ENCODE results near the gene RPS6KA5.
"Not testable (repeated sequence)": the region's sequence is repeated elsewhere in the genome, so short reads cannot be mapped to it uniquely, and the experiment has no call there.

The RPS6KA5 gene

DNA sequence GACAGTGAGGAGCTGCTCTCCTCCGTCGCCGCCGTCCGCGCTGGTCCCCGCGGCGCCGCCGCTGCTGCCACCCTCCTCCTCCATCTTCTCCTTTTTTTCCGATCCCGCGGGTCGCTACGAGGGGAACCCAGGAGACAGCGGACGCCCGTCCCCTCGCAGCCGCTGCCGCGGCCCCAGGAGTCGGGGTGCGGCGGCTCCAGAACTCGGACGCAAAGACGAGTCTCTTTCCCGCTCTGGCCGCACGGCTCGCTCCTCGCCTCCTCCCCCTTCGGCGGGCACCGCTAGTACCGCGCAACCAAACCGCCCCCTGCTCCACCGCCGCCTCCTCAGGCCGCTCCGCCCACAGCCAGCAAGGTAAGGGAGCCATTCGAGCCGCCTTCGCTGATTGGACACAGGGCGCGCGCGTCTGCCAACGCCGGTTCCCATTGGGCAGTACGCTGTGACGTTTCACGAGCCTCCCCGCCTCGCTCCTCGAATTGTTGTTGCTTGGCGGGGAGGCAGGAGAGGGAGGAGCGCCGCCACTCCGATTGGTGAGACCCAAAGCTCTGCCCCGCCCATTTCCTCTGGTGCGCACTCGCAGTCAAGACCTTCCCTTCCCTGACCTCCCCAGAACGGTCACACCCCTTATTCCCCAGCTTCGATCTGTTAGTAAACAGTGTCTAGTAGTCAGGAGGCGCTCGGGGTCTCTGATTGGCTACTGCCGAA, at the start of gene RPS6KA5:
Gene RPS6KA5, minus strand, starts transcription at position 291 of the 705 bp plus-strand sequence. Its CDS starts 207 bp downstream, at position 84.
- DNase-seq = peak; percentile 99 to 100 (median 100)
- intact Hi-C loops (cut with DNase I) = loop anchor here (2.0 to 10.0 kb wide), 3 partner anchors 57 to 156 kb away; no protein-coding TSS in a partner anchor

DNA sequence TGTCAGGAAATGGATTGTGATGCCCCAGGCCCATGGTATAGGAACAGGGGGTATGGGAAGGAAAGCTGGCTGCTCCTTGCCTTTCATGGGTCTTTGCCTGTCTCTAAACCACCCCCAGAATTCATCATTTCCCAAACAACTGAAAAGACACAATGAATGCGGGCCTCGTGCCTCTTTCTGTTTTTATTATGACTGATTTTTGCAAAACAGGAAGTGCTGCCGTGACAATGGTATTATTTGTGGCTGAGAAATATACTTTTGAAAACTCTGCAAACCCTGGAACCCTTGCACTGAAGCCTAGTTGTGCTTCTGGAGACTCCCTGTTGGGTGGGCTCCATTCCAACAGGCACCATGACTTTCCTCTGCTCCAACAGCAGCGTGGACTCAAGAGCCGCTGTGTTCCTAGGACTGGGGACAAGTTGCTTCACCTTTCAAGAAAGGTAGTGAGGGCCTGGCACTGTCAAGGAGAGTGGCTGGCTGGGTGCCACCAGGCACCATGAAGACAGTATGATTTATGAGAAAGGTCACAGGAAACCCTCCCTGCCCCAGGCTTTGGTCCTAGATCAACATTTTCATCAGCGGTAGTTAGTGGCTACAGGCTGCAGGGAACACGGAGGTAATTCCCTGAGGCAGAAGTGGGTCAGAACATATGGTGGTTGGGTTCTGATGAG, 48.6 kb upstream of the RPS6KA5 start:
- intact Hi-C loops (cut with DNase I) = no loop called here
- no peak for DNase-seq

DNA sequence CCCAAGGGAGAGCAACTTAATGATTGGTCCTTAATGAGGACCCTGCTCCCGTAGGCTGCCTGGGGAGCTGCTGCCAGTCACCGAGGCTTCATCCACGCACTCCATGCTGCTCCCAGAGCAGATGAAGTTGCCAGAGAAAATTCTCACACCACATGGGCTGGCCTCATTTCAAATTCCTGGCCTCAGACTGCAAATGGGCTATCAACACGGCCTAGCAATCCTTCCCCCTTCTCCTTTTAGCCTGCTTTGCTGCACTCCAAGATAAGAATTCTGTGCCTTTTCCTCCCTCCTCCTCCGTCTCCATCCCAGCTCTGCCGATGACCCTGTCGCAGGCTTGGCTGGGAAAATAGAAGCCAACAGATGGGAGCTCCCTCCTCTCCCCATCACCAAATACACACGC, 42.7 kb upstream of the RPS6KA5 start:
- intact Hi-C loops (cut with DNase I) = no loop called here
- no peak for DNase-seq

DNA sequence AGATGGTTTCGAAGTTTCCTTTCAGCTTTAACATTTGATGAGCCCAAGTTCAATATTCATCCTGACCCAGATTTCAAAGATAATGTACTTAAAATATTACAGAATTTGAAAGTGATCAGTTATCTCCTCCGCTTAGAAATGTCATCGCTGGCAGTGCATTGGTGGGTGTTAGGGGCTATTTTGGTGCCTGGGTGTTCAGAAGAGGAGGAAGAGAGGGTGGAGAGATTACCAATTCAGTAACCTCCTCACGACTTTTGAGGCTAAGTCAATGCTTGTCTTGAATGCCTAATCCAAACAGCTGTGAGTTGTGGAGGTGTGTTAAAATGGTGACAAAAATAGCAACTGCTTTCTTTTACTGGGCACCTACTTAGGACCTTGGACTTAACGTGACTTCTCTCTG, 39.7 kb upstream of the RPS6KA5 start:
- peak in 28 of 42 donors; percentile 16 to 85 (median 58) for DNase-seq
- intact Hi-C loops (cut with DNase I) = no loop called here

DNA sequence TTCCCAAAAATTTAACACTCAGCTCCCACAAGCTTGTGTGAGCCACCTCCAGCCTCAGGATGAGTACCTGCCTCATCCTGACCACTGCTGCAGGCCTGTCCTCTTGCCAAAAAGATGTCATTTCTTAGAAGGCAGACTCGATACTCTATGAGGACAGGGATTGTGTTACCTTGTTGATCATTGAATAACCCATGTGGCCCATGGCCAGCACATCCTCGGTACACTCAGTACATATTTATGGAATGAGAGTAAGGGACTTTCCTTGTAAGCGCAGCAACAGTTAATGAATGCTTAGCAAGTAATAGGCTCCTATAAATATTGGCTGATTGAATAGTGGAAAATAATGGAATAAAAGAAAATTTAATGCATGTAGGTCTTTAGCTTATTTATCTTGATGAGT, 38.1 kb upstream of the RPS6KA5 start:
- intact Hi-C loops (cut with DNase I) = no loop called here
- DNase-seq = no peak

DNA sequence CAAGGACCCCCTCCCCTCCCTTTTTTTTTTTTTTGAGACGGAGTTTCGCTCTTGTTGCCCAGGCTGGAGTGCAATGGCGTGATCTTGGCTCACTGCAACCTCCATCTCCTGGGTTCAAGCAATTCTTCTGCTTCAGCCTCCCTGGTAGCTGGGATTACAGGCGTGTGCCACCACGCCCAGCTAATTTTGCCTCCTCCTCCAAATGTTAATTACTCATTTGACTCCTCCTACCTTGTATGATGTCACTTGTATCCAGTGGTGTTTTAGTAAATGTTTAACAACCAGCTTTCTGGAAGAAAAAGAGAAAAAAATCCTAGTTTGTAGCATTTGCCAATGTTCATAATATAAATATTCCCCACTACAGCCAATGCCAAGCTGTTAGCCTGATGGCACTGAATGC, 37.2 kb upstream of the RPS6KA5 start:
- intact Hi-C loops (cut with DNase I); DNase-seq: not testable (repeated sequence)

DNA sequence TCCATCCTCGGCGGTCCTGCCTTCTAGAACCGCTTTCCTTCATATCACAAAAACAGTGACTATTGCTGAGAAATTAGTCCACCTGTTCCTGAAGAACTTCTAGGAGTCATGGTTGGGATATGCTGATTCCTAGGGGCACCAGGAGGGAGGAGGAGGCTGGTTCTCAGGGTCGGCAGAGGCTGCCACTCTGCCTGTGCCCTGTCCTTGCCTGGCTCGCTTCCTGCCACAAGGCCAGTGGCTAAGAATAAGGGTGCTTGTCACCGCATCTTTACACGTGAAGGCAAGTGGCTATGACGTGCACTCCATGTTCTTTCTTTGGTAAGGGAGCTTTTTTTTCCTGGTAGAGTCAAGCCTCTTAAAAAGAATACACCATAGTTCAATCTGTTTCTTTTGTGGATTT, 34.7 kb upstream of the RPS6KA5 start:
- intact Hi-C loops (cut with DNase I) = no loop called here
- no peak for DNase-seq

DNA sequence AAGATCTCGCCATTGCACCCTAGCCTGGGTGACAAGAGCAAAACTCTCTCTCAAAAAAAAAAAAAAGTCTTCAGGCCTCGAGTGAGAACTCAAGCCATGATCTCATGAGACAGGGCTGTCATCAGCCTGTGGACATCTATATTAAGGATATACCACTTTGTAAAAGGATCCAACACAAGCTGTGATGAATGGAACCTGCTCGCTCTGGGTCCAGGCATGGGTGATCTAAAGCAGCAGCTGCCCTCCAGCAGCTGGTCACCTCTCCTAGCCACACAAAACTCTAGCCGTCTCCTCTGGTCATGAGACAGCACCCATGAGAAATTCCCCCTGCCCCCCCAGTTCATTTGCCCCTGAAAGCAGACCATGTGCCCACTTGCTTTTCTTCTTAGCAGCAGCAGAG, 34.3 kb upstream of the RPS6KA5 start:
- peak in 1 of 42 donors; percentile 7 for DNase-seq
- intact Hi-C loops (cut with DNase I) = no loop called here

DNA sequence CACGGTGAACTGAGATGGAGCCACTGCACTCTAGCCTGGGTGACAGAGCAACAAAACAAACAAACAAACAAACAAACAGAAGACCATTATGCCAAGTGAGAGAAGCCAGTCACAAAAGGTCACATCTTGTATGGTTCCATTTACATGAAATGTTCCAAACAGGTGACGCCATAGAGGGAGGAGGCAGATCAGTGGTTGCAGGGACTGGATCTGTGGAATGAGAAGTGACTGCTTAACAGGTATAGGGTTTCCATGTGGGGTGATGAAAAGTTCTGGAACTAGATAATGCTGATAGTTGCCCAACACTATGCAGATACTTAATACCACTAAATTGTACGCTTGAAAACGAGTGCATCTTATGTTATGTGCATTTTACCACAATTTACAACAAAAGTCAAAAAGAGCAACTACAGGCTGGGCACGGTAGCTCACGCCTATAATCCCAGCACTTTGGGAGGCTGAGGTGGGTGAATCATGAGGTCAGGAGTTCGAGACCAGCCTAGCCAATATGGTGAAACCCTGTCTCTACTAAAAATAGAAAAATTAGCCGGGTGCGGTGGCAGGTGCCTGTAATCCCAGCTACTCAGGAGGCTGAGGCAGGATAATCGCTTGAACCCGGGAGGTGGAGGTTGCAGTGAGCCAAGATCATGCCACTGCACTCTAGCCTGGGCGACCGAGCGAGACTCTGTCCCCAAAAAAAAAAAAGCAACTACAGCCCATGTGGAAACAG, 33.5 kb upstream of the RPS6KA5 start:
- intact Hi-C loops (cut with DNase I) = not testable (repeated sequence)

DNA sequence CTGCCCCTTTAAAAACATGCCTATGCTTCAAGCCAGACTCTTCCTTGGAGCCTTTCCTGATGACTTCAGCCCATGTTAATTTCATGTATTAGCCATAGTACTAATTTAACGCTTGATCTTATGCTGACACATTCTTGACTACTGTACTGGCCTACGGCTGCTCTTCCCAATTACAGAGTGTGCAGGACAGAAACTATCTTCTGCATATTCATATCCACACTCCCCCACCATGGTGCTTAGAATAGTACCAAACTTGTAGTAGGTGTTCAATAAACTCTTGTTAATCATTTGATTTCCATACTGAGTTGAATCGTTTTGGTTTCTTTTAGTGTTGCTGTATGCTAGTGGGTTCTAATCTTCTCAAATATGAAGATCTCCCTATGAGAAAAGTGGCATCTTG, 31.6 kb upstream of the RPS6KA5 start:
- DNase-seq = no peak
- intact Hi-C loops (cut with DNase I) = no loop called here

More for the DNA sequence above, 33.5 kb upstream of the RPS6KA5 start:
- not testable (repeated sequence) for DNase-seq

DNA sequence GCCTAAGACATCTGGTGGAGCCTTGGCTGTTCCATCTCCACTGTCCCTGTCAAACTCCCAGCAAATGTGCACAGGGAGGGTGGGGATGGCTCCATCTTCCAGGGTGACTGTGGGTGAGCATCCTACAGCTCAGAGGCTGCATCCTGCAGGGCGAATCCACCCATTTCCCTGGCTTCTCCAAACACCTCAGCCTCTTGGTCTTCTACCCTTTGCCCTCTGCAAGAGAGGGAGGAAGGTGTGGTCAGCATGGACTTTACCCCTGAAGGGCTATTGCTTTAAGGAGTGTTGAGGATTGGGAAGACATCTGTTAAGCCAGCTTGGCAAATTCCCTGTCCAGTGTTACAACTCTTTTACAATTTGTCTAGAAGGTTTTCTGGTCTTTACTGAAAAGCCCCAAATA, 30.3 kb upstream of the RPS6KA5 start:
- intact Hi-C loops (cut with DNase I) = no loop called here
- peak in 1 of 42 donors; percentile 9 for DNase-seq

DNA sequence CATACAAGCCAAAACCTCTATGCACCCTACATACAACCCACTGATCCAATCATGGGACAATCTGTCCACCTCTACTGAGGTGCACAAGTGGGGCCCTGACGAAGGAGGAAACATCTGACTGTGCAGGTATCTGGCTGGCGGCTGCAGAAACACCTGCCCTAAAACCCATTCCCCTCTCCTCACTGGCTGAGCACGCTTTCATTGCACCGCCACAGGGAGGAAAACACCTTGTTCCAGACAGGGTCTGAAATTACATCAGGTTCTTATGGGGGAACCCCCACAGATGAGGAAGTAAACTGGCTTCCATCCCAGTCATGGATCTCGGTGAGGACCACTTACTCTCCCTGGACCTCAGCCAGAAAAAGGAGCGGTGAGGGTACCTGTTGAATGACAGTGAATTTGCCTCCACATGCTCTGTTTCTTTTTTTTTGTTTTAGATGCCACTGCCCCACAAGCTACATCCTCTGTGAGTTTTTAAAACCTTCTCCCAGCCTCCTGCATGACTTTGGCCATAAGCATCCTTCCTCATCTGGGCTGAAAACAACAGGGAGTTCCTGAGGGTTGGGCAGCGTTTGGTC, 29.6 kb upstream of the RPS6KA5 start:
- DNase-seq = peak in 1 of 42 donors; percentile 12
- intact Hi-C loops (cut with DNase I) = no loop called here

DNA sequence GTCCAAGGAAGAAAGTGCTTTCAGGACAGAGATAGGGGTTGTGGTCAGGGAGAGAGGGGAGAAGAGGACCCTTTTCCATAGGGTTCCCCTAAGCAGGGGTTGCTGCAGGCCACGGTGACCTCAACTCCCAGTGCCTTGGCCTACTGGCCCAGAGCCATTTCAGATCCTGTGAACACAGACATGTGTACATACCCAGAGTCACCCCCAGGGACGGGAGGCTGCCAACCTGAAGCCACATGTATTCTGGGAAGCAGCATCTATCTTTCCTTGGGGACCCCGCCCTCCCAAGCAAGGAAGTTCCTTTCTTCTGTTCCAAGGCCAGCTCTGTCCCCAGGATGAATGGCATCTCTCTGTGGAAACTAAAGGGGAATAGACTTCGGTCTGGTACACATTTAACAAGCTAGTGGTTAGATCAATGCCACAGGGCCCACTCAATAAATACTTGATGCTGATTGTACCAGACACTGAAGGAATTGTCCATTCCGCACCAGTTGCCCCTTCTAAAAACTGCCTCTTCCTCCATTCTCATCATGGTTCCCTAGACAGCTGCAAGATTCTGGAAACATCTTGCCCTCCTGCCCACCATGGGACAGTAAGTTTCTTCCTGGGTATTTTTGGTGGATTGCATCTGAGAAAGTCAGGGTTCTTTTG, 28.3 kb upstream of the RPS6KA5 start:
- intact Hi-C loops (cut with DNase I) = no loop called here
- DNase-seq = peak in 1 of 42 donors; percentile 25

DNA sequence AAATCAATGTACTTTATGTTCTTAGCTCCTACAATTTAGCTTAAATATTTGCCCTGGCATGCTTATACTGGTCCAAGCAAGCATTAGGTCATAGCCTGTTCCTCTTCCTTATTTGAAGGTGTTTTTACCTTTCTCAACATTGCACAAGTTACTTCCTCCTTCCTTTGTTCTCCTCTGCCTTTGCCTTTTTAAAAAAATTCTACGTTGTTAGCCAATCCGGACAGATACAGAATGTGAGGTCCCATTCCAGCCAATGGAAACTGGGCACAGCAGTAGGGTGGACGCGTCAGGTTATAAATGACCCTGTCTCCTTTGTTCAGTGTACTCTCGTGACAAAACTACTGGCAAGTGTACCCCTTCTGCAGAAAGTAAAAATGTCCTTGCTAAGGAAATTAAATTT, 27.0 kb upstream of the RPS6KA5 start:
- intact Hi-C loops (cut with DNase I); DNase-seq: not testable (repeated sequence)

DNA sequence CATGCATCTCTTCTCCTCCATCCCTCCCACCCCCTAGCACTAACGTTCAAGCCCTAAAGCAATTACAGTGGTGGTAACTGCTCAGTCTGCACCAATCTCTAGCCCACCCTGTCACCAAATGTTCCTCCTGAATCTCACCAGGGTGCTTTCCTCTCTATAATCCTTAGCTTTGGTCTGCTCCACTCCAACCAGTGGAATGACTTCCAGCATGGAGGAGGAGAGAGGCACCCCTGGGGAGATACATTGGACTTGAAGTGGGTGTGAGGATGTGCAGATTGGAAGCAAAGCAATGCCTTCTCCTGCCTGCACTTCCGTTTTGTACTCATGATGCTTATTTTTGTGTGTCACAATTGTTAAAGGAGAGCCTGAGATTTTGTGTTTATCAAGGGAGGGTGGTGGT, 24.1 kb upstream of the RPS6KA5 start:
- intact Hi-C loops (cut with DNase I) = no loop called here
- DNase-seq = no peak

DNA sequence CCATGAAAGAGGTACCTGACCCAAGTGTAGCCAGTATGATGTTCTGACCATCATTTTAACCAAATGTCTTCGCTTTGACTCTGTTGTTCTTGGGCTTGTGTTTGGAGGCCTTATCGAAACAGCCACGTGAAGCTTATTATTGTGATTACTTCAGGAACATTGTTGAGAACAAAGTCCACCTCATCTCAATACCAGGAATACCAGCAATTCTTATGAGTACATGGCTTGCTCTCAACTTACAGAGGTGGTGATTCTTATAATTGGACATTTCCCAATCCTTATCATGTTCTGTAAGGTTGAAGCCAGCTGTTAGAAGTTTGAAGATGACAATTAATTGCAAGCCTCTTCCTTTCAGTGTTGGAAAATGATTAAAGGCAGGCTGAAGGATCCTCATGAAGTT, 21.8 kb upstream of the RPS6KA5 start:
- no peak for DNase-seq
- intact Hi-C loops (cut with DNase I) = no loop called here

DNA sequence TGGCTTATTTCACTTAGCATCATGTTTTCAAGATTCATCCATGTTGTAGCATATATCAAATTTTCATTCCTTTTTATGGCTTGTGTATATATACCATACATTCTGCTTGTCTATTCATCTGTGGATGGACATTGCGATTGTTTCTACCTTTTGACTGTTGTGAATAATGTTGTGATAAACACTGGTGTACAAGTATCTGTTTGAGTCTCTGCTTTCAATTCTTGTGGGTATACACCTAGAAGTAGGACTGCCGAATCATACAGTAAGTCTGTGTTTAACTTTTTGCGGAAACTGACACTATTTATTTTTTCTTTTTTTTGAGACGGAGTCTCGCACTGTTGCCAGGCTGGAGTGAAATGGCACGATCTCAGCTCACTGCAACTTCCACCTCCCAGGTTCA, 19.6 kb upstream of the RPS6KA5 start:
- intact Hi-C loops (cut with DNase I) = no loop called here
- no peak for DNase-seq

DNA sequence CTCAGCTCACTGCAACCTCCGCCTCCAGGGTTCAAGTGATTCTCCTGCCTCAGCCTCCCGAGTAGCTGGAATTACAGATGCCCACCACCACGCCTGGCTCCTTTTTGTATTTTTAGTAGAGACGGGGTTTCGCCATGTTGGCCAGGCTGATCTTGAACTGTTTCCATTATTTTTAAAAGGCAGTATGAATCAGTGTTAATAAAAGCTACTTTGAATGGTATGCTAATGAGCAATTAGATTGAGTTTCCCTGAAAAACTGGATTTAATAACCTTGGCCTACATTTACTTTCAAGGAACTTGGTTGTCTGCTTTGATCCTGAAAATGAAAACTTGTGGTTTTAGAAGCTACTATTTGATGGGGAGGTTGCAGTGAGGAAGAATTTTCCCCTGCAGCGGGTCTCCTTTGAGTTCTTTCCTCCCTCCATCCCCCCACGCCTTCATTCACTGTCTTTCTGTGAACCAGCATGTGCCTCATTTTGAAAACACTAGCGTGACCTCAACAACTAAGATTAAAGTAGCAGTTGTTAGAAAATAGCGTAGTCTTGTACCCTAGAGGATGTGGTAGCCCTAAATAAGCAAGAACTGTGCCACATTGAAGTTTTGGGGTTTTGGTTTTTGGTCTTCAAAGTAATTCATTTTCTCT, 17.8 kb upstream of the RPS6KA5 start:
- DNase-seq = no peak
- intact Hi-C loops (cut with DNase I) = no loop called here

DNA sequence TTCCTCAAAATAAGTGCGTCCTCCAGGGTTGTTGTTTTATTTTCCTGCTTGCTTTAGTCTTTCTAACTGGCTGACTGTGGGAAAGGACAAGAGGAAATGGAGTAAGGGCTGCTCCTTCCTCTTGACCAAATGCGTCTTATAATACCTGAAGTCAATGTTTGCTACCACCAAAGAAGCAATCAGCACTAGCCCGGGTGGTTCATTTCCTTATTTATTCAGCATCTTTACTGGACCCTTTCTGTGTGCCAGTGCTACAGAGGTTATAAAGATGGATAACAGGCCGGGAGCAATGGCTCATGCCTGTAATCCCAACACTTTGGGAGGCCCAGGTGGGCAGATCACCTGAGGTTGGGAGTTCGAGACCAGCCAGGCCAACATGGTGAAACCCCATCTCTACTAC, 15.1 kb upstream of the RPS6KA5 start:
- intact Hi-C loops (cut with DNase I) = no loop called here
- peak in 1 of 42 donors; percentile 7 for DNase-seq
